ENCODE results near the gene SRL. TPM values are rescaled to one million over a fixed set of nuclear protein-coding genes. Genes with fewer than 3 reads are reported as not detected.

The SRL gene
- total RNA-seq, 1 experiment from 2014 or later, result not detected

DNA sequence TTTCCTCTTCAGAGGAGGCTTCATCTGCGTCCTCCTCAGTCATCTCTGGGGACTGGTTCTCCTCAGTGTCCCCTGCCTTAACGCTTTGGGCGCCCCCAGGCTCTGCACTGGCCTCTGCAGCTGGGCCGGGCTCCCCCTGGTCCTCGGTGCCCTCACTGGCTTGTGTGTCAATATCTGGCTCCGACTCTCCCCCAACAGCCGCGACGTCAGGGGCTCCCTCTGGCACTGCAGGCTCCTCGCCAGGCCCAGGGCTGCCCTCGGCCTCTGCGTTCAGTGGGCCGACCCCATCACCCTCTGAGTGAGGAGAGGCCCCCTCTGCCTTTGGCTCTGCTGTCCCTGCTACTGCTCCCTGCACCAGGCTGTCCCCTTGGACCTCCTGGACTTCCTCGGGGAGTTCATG is 34.7 kb downstream of the SRL start:
- H3K4me3 ChIP-seq (ENCODE audit: insufficient read depth, low read depth, low read length), result no peak overlapping the region
- no peak for DNase-seq

DNA sequence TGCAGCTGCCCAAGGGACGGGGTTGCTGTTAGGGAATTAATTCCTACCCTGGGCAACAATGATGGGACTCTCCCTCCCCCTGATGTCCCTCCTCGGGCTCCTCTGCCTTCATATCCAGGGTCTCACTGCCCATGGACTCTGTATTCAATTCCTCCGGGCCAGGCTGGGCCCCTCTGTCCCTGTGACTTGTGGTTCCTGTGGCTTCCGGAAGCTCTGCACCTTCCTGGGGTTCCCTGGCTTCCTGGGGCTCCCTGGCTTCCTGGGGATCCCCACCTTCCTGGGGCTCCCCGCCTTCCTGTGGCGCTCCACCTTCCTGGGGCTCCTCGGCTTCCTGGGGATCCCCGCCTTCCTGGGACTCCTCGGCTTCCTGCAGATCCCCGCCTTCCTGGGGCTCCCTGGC is 35.2 kb downstream of the SRL start:
- H3K27me3 ChIP-seq (ENCODE audit: control insufficient read depth, insufficient read depth, low read length), result no peaks in the 10 kb centered on the region
- no peak overlapping the region for H3K4me3 ChIP-seq (ENCODE audit: insufficient read depth, low read depth, low read length)
- no peaks in the 10 kb centered on the region for H3K36me3 ChIP-seq (replicated peaks; ENCODE audit: control insufficient read depth, insufficient read depth, low read length)
- no peak for DNase-seq

More for the DNA sequence above, 34.7 kb downstream of the SRL start:
- Histone ChIP-seq H3K27me3 (ENCODE audit: control insufficient read depth, insufficient read depth, low read length) (no peaks in the 10 kb centered on the region), H3K36me3 (replicated peaks; ENCODE audit: control insufficient read depth, insufficient read depth, low read length) (no peaks in the 10 kb centered on the region)

DNA sequence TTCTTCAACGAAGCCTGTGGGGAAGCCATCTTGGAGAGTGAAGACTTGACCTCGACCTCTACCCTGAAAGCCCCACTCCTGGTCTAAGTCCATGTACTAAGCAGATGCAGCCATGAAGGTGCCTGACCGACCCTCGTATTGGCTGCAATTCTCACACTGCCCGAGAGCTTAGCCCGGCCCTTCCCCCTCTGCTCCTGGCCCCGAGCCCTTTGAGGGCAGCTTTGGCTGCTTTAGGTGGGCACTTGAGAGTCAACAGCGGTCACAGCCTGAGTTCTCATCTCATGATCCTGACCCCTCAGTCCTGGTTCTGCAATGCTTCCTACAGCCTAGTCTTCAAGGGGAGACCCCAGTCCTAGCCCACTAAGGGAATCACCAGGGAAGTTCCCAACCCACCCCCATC is 35.9 kb downstream of the SRL start:
- Histone ChIP-seq H3K36me3 (replicated peaks; ENCODE audit: control insufficient read depth, insufficient read depth, low read length) (no peaks in the 10 kb centered on the region), H3K27me3 (ENCODE audit: control insufficient read depth, insufficient read depth, low read length) (no peaks in the 10 kb centered on the region), H3K4me3 (ENCODE audit: insufficient read depth, low read depth, low read length) (no peak overlapping the region)
- no peak for DNase-seq

DNA sequence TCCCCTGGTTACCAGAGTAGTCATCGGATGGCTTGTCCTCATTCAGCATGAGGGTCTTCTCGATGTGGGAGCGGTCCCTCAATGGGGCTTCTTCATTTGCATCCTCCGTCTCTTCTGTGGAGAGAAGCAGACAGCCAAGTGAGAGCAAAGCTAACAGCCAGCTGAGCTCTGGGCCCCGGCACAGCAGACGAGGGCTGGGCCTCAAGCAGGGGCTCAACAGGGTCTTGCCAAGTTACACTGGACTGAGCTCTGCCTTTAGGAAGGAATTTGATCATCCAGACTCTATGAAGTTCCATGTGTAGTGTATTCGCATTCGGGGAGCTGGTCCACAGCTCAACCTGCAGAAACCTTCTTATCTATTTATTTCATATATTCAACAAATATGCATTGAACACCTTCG is 37.4 kb downstream of the SRL start:
- H3K27me3 ChIP-seq (ENCODE audit: control insufficient read depth, insufficient read depth, low read length), result no peaks in the 10 kb centered on the region
- DNase-seq, result no peak
- H3K36me3 ChIP-seq (replicated peaks; ENCODE audit: control insufficient read depth, insufficient read depth, low read length), result no peaks in the 10 kb centered on the region
- no peak overlapping the region for H3K4me3 ChIP-seq (ENCODE audit: insufficient read depth, low read depth, low read length)

DNA sequence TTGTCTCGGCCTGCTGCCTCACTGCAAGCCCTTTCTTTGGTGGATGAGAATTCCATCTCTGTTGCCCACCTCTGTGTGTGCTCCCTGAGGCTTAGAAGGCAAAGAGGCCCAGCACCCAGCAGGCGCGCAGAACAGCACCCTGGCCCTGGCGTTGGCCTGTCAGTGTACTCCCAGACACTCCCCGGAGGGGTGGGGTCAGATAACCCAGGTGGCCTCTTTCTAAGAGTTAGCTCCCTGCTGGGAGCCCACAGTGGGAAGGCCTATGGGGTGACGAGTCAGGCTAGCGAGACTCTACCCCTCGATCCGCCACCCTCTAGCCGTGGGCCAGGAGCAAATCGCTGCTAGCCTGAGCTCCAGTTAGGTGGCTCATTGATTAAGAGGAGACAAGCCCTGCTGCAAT is 38.1 kb downstream of the SRL start:
- no peaks in the 10 kb centered on the region for H3K27me3 ChIP-seq (ENCODE audit: control insufficient read depth, insufficient read depth, low read length)
- H3K4me3 ChIP-seq (ENCODE audit: insufficient read depth, low read depth, low read length), result no peak overlapping the region
- H3K36me3 ChIP-seq (replicated peaks; ENCODE audit: control insufficient read depth, insufficient read depth, low read length), result no peaks in the 10 kb centered on the region
- no peak for DNase-seq

DNA sequence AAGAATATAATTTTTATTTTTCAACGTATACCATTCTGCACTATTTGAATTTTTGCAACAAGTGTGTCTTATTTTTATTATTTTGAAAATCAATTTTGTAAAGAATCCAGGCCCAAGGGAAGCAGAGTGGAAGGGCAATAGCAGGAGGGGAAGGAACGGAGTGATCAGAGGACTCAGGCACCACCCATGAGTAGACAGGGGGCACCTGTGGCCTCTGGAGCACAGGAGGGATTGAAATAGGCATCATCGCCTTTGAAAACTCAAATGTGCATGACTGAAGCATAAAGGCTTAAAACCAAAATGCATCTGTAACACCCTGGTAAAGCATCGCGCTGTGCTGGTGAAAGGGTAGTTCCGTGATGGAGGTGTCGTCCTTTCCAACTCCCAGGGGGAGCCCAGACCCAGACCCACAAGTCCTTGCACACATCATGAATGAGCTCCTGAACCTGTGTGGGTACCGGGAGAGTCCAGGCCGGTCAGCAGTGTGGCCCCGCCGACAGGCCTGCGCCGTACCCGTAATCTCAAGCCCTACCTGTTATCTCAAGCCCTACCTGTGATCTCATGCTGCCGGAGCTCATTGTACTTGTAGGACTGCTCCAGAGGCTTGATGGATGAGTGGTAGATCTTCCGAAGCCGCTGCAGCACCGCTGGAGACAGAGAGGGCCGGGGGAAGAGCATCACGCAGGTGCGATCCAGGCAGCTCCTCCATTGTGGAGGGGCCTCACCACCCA is 39.1 kb downstream of the SRL start:
- Histone ChIP-seq H3K36me3 (replicated peaks; ENCODE audit: control insufficient read depth, insufficient read depth, low read length) (no peaks in the 10 kb centered on the region), H3K27me3 (ENCODE audit: control insufficient read depth, insufficient read depth, low read length) (no peaks in the 10 kb centered on the region), H3K4me3 (ENCODE audit: insufficient read depth, low read depth, low read length) (no peak overlapping the region)
- DNase-seq, result no peak

DNA sequence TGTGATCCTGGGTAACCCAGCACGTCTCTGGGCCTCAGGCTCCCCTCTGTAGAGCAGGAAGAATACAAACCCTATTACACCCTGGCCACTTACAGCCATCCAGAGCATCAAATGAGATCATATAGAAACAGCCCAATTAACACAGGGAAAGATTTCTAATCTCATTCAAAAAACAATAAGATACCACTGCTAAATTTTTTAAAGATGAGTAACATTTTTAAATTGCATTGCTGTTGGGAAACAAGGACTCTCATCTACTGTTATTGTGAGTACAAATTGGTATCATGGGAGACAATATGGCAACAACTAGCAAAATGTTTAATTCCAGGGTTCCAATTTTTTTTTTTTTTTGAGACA is 41.1 kb downstream of the SRL start:
- no peaks in the 10 kb centered on the region for H3K27me3 ChIP-seq (ENCODE audit: control insufficient read depth, insufficient read depth, low read length)
- no peak overlapping the region for H3K4me3 ChIP-seq (ENCODE audit: insufficient read depth, low read depth, low read length)
- H3K36me3 ChIP-seq (replicated peaks; ENCODE audit: control insufficient read depth, insufficient read depth, low read length), result no peaks in the 10 kb centered on the region
- DNase-seq, result no peak

DNA sequence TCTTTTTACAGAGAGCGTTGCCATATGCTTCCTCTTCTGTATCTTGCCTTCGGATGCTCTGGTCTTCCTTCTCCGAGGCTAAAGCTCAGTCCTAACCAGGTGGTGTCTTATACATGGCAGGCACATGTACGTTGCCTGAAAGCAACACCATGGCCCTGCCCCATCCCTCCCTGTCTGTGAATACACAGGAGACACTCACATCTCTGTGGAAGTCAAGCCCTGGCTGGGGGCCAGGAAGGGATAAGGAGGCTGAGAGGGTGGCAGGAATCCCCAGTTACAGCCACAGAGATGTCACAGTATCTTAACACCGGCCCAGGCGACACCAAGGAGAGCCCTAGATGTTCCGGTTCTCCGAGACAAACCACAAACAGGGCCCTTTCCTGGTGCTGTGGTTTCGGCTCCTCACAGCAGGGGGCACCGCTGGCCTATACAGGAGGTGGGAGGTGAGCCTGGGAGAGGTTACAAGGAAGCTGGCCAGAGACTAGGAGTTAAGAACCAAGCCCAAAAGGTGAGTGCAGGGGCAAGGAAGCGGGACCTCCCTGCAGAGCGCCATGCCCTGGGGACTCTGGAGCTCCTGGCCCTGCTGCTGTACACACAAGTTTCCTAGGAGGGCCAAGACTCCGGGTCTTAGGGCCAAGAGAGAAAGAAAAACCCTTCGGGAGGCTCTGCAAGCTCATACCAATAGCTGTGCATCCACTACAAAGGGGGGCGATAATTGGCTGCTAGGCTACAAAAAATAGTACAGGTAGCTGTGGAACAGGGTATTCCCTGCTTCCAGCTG is 41.7 kb downstream of the SRL start:
- DNase-seq, result peak; percentile 72
- H3K36me3 ChIP-seq (replicated peaks; ENCODE audit: control insufficient read depth, insufficient read depth, low read length), result no peaks in the 10 kb centered on the region
- H3K27me3 ChIP-seq (ENCODE audit: control insufficient read depth, insufficient read depth, low read length), result no peaks in the 10 kb centered on the region
- no peak overlapping the region for H3K4me3 ChIP-seq (ENCODE audit: insufficient read depth, low read depth, low read length)

DNA sequence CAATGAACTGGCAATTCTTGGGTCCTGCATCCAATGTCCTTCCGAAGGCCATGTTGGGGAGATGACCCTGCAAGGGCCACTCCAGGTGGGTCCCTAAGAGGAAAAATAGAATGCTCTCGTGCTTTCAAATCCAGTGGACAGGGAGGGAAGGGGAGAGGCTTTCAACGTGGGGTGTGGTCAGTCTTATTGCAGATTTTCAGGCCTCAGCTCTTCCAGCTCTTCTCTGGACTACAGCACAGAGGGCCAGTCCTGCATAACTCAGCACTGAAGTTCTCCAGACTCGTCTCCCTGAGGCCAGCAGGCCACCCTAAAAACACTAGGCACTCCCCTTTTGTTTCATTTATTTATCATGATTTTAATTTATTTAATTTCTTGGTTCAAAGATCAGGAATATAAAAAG is 43.1 kb downstream of the SRL start:
- Histone ChIP-seq H3K36me3 (replicated peaks; ENCODE audit: control insufficient read depth, insufficient read depth, low read length) (no peaks in the 10 kb centered on the region), H3K4me3 (ENCODE audit: insufficient read depth, low read depth, low read length) (no peak overlapping the region), H3K27me3 (ENCODE audit: control insufficient read depth, insufficient read depth, low read length) (no peaks in the 10 kb centered on the region)
- no peak for DNase-seq

DNA sequence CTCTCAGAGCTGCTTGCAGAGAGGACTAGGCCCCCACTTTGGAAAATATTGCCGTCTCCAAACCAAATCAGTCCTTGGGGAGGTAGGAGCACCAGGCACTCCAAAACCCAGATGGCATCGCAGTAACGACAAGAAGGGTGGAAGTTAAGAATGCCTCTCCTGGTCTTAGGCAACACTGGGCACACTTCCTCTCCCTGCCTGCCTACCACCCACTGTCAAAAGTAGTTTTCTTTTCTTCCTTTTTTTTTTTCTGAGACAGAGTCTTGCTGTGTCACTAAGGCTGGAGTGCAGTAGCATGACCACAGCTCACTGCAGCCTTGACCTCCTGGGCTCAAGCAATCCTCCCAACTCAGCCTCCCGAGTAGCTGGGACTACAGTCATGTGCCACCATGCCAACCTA is 47.2 kb downstream of the SRL start:
- H3K36me3 ChIP-seq (replicated peaks; ENCODE audit: control insufficient read depth, insufficient read depth, low read length), result no peaks in the 10 kb centered on the region
- H3K27me3 ChIP-seq (ENCODE audit: control insufficient read depth, insufficient read depth, low read length), result no peaks in the 10 kb centered on the region; the same call in 1 of the 2 replicates
- DNase-seq, result no peak
- H3K4me3 ChIP-seq (ENCODE audit: insufficient read depth, low read depth, low read length), result no peak overlapping the region

DNA sequence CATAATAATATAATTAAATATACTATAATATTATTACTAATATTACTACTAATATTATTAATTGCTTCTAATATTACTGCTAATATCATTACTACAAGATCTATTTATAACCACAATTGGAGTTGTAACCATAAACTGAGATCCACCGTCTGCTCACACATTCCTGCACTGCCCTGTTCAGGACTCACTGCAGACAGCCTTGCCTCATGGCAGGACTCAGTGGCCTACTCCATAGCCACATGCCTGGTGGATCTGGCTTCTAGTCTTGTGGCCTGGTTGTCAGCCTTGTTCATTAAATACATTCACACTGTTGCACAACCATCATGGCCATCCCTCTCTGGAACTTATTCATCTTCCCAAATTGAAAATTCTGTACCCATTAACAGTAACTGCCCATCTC is 48.0 kb downstream of the SRL start:
- Histone ChIP-seq H3K36me3 (replicated peaks; ENCODE audit: control insufficient read depth, insufficient read depth, low read length) (no peaks in the 10 kb centered on the region), H3K27me3 (ENCODE audit: control insufficient read depth, insufficient read depth, low read length) (no peaks in the 10 kb centered on the region; the same call in 1 of the 2 replicates), H3K4me3 (ENCODE audit: insufficient read depth, low read depth, low read length) (no peak overlapping the region)
- no peak for DNase-seq

DNA sequence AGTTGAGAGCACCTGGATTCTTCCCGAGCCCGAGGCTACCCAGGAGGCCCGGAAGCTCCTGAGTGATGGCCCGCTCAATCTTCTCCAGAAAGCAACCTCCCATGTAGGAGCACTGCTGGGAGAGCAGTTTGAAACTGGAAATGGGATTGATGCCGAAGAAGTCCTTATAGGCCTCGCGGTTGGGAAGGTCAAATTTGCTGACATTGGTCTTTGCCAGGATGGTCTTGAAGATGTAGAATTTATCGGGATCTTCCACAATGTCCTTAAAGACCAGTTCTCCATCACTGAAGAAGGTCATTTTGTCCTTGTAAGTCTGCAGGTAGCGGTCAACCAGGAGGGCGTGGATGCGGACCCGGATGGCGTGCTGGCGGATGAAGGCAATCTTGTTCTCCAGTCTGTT is 49.7 kb downstream of the SRL start:
- Histone ChIP-seq H3K36me3 (replicated peaks; ENCODE audit: control insufficient read depth, insufficient read depth, low read length) (no peaks in the 10 kb centered on the region), H3K27me3 (ENCODE audit: control insufficient read depth, insufficient read depth, low read length) (no peaks in the 10 kb centered on the region; the same call in 1 of the 2 replicates)
- no peak for DNase-seq

DNA sequence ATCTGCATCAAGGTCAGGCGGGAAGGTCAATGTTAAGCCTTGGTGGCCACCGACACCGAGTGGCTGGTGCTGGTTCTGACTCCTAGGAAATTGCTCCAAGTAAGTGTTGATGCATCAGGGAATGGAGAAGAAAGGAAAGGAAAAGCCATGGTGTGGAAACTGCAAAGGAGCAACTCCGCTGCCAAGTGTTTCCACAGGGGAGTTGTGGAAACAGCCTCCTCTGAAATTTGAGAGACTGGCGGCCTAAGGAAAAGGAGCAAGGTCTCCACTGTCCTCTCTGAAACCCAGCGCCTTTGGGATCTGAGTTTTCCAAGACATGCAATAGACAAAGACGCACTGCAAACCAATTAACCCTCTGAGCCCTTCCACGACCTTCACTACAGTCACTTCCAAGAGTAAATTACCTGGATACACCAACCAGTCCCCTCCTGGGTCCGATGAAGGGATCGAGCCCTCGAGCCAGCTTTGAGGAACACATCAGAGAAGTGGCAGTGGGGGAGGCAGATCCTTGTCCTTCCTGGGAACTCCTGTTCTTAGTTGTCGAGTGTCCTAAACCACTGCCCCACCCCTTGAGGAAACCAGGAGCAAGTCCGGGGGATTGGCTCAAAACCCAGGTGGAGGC is 51.1 kb downstream of the SRL start:
- Histone ChIP-seq H3K4me3 (ENCODE audit: insufficient read depth, low read depth, low read length) (no peak overlapping the region), H3K36me3 (replicated peaks; ENCODE audit: control insufficient read depth, insufficient read depth, low read length) (no peaks in the 10 kb centered on the region), H3K27me3 (ENCODE audit: control insufficient read depth, insufficient read depth, low read length) (no peaks in the 10 kb centered on the region; the same call in 1 of the 2 replicates)
- no peak for DNase-seq

More for the DNA sequence above, 49.7 kb downstream of the SRL start:
- no peak overlapping the region for H3K4me3 ChIP-seq (ENCODE audit: insufficient read depth, low read depth, low read length)

DNA sequence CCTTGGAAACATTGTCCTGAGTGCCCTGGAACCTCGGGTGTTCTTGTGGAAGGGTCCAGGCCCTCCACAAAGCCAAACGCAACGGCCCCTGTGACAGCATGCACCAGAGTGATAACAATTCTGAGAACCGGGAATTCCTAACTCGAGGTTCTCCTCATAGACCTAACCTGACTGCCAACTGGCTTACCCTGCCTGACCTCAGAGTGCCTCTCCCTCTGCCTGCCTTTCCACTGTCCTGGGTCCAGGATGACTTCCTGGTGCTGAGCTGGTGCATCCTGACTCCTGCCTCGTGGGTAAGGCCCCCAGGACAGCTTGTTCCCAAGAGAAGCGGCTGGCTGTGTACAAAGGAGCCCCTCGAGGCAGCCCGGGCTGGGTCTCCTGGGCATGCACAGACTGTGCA is 51.8 kb downstream of the SRL start:
- H3K36me3 ChIP-seq (replicated peaks; ENCODE audit: control insufficient read depth, insufficient read depth, low read length), result no peaks in the 10 kb centered on the region
- no peak for DNase-seq
- H3K4me3 ChIP-seq (ENCODE audit: insufficient read depth, low read depth, low read length), result no peak overlapping the region
- no peaks in the 10 kb centered on the region; the same call in 1 of the 2 replicates for H3K27me3 ChIP-seq (ENCODE audit: control insufficient read depth, insufficient read depth, low read length)
